GM21360 (cell line): Measurements from ENCODE around the gene GPSM3.
"Not testable (repeated sequence)": the region's sequence is repeated elsewhere in the genome, so short reads cannot be mapped to it uniquely, and the experiment has no call there.

Experiments used
- ATAC-seq: cut with Tn5 transposase; IDR thresholded peaks from one replicate; pipeline ENCODE4 v1.9.1; 2021; ENCODE audit warnings: mild to moderate bottlenecking, moderate library complexity; ENCODE audit not compliant: unreplicated experiment

The GPSM3 gene

DNA sequence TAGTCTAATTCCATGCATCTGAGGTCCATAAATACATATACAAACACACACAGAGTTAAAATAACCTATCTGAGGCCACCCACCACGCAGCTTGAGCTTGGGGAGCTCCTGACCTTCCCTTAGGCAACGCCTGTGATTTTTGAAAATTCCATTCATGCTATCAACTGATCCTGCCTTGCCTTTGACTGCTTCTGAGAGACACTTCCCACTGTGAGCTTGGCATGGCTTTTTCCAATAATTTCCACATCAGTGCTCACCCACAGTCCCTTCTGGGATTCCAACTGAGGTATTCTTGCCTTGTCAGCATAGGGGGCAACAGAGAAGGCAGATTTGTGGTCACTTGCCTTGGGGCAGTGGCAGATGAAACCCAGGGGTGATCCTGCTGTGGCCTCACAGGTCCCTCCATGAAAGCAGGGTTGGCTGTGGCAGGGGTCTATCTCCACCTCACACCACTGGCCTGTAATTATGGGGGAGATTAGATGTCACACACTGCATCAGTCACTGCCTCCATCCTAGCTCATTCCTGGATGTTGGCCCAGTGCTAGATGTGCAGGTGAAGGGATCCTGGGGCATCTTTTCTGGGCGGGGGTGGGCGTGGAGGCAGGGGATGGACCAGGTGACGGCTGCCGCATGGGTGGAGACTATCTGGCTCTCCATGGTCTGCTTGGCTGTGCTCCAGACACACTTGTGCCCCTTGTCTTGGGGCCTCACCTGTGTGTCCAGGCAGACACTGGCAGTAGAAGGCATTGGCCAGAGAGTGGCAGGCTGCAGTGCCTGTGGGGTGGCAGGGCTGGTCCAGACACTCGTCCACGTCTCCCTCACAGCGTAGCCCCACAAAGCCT lies 11.2 kb upstream of the GPSM3 start:
- ATAC-seq = no peak

DNA sequence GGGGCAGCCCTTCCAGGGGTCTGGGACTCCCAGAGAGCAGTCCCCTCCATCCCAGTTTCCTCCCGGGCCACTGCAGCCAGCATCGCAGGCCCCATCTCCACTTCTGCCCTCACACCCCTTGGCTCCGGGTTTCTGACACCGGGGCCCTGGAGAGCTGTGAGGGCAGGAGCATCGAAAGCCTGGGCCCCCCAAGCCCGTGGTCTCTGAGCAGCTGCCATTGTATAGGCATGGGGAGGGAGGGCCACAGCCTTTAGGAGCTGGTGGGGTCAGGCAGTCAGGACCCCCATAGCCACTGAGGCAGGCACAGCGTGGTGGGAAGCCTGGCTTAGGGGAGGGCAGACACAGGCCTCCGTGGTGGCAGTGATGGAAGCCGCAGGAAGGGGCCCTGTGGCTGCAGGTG lies 9.7 kb upstream of the GPSM3 start:
- ATAC-seq = no peak

GRCh38 chr6:32200711-32201475 lies 8.4 kb upstream of the GPSM3 start:
- ATAC-seq = no peak

GRCh38 chr6:32198866-32199265 lies 6.4 kb upstream of the GPSM3 start:
- ATAC-seq = no peak

DNA sequence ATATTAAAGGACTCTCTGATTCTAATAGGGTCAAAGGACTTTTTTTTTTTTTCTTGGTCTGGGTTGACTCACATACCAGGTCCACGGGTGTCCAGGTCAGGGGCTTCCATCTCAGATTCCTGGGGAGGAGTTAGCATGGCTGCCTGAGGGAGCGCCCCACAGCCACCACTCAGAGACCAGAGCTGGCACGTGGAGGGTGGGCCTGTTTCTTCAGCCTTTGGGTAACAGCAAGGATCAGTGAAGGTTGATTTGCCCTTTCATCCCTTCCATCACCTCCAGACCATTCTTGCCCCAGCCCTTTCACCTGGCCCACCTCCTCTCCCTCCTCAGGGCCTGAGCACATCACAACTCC lies 5.9 kb upstream of the GPSM3 start:
- ATAC-seq = no peak

DNA sequence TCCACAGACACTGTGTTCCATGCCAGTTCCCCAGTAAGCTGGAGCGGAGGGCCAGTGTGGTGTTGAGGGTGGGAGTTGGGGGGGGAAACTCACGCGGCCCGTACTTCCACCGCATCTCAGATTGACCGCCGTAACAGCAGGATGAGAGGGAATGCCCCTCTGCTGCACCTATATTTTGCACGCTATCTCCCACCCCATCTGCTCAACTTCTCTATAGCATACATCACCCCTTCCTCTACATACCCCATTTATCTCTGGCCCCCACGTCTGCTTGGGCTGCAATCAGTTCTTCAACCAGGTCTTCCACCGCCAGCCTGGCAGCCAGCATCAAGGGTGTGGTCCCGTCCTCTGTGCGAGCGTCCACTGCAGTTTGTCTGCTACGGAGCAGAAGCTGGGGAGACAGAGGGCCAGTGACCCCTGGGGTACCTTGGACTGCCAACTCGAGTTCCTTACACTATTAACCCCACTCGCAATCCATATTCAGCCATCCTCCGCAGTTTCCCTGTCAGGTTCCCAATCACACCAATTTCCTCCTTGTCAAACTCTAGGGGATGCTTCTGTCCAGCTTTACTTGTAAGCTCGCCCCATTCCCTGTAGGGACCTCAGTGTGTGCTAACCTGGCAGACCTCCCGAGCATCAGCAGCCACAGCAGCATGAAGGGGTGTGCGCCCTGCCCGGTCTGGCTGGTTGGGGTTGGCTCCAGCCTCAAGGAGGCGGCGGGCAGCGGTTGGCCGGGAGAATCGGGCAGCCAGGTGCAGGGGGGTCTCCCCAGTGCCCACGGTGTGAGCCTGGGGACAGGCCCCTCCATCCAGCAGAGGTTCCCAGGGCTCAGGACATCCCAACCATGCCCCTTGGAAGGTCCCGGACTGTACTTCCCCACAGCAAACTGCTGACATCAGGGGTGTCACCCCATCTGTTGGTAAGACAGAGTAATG lies 4.5 kb upstream of the GPSM3 start:
- ATAC-seq = no peak

GRCh38 chr6:32195902-32196681 lies 3.6 kb upstream of the GPSM3 start:
- peak; percentile 65 for ATAC-seq

- ATAC-seq = peak; percentile 66
These were observed 3.1 kb upstream of the GPSM3 start for GRCh38 chr6:32195652-32195901.

DNA sequence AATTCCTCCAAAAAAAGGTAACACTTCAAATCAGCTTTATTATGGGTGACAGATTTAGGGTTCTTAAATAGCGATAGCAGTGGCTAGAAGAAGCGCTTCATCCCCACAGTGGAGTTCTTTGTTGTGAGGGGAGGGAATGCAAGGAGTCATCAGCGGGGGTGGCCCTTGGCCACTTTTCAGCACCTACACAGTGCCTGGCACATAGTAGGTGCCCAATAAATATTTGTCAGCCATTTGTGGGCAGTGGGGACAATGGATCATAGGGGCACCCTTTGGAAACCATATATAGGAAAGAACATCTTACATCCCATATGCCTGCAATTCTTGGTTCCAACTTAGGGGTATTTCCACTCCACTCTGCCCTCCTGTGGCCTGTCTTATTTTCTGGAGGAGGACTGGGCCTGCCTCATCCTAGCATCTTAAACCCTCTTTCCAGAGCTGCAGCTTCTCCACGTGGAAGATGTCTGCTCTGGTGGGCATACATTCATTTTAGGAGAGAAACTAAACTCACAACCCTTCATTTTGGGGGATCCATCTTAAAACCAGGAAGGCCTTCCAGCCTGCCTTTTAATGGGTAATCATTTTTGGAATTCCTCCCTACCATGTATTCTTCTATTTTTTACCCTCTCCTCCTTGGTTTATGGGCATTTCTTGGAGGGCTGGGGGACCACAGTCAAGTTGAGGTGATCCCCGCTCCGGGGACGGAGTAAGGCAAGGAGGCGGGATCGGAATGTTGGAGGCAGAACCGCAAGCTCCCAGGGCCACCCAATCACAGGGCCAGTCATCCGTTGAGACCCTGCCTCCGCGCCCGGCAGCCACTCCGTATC lies 2.6 kb upstream of the GPSM3 start:
- ATAC-seq = no peak

DNA sequence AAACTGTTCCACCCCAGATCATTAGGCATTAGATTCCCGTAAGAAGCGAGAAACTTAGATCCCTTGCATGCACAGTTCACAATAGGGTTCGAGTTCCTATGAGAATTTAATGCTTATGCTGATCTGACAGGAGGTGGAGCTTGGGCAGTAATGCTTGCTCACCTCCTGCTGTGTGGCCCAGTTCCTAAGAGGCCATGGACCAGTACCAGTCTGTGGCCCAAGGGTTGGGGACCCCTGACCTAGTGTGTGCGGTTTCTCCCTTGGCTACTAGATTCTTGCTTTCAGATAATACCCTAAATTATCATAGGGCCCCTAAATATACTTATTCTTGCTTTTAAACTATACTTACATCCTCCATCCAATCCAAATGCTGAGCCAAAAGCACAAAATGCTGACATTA lies 1.9 kb upstream of the GPSM3 start:
- ATAC-seq = no peak

DNA sequence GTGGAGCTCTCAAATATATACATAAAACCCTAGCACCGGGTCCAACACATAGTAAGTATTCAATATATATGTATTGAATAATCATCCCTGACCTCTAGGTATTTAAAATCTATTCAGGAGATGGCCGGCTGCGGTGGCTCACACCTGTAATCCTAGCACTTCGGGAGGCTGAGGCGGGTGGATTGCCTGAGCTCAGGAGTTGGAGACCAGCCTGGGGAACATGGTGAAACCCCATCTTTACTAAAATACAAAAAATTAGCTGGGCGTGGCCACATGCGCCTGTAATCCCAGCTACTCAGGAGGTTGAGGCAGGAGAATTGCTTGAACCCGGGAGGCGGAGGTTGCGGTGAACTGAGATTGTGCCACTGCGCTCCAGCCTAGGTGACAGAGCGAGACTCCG lies 653 bp upstream of the GPSM3 start:
- not testable (repeated sequence) for ATAC-seq

DNA sequence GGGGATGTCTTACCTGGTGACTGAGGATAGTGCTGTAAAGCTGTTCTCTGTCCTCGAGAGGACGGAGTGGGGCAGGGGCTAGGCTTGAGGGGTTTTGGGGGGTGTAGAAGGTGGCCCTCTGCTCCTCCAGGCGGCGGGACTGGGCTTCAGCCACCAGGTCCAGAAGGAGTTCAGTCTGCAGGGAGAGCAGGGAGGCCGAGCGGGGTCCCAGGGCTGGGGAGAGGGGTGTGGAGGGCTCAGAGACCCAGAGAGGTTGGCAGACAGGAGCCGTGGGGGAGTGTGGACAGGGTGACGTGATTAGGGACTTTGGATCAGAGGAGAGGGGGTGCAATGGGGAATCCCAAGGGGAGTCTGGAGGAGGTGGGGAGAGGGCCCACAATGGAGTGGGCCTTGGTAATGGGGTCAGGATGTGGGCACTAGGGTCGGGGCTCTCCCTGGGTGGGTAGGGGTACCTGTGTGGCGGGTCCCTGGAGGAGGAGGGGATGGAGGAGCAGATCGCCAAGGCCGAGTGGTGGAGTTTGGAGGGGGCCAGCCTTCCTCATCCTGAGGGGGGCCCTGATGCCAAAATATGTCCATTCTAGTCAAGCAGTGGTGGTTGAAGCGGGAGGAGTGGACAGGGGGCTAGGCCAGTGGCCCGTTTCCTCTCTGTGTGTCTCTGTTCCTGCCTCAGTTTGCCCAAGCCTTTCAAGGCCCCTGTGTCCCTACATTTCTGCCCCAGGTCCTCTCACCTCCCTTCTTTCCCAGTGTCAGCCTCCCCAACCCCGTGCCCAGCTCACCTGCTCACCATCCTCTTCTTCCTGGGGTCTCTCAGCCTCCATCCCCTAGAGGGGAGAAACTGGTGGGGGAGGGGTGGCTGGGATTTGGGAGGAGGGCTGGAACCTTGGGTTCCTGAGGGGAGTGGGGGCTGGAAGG lies 491 bp downstream of the GPSM3 start:
- no peak for ATAC-seq

- ATAC-seq = no peak
These were observed 1.3 kb downstream of the GPSM3 start for GRCh38 chr6:32190911-32191677.

GRCh38 chr6:32190054-32190851 lies 2.2 kb downstream of the GPSM3 start, which contains the start of gene PBX2:
TSS of gene PBX2 (minus strand) at chr6:32190202. CDS start at chr6:32189915, 287 bp downstream.
- peak; percentile 45 for ATAC-seq

GRCh38 chr6:32189742-32190053 lies 2.7 kb downstream of the GPSM3 start:
- ATAC-seq = no peak

DNA sequence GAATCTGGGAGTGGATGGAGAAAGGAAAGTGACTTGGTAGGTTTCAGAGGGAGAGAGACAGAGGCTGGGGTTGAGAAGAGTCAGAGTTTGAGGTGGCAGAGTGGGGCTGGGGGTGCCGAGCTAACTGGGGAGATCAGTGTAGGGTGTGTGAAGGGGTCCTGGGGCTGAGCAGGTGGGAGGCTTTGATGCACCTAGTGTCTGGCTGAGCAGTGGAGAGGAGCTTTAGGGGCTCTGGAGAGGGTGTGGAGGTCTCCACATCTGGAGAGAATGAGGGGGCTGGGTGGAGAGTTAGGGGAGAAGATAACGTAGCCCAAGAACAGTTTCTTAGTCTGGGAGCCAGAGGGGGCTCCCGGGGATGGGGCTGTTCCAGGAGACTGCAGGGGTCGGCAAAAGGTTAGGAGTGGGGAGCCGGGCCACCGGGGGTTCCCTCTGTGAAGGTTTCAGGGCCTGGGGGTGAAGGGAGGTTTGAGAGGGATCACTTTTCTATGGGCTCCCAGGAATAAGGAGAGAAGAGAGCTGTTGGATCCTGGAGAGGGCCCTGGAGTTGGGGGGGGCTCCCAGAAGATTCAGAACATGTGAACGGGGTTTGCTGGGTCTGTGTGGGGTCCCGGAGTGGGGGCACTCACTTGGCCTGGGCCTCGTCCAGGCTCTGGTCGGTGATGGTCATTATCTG lies 3.2 kb downstream of the GPSM3 start:
- ATAC-seq = no peak
